IPS DF 4.7 (cell line): ENCODE results near the gene SUN1.
"Not testable (repeated sequence)": the region's sequence is repeated elsewhere in the genome, so short reads cannot be mapped to it uniquely, and the experiment has no call there.

ENCODE experiments used
- DNase-seq: peaks from one replicate; pipeline ENCODE4 v3.0.0-alpha.2; 2013; ENCODE audit warnings: low spot score; ENCODE audit errors: extremely low read depth

The SUN1 gene

DNA sequence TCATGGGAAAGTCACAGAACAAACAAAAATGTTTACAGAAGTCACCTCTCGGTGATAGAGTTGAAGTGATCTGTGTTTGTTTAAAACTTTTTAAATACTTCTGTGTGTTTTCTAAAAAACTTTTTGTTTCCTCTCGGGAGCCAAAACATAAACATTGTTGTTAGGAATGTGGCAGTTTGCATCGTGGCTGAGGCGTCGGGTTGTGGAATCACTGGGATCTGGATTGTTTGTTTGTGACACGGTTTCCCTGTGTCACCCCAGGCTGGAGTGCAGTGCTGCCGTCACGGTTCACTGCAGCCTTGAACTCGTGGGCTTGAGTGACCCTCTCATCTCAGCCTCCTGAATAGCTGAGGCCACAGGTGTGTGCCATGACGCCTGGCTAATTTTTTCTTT is 29.0 kb upstream of the SUN1 start:
- DNase-seq: no peak

DNA sequence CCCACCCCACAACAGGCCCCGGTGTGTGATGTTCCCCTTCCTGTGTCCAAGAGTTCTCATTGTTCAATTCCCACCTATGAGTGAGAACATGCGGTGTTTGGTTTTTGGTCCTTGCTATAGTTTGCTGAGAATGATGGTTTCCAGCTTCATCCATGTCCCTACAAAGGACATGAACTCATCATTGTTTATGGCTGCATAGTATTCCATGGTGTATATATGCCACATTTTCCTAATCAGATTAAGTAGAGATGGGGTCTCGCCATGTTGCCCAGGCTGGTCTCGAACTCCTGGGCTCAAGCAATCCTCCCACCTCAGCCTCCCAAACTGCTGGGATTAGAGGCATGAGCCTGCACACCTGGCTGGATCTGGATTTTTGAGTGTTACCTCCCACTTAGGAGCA is 28.5 kb upstream of the SUN1 start:
- not testable (repeated sequence) for DNase-seq

DNA sequence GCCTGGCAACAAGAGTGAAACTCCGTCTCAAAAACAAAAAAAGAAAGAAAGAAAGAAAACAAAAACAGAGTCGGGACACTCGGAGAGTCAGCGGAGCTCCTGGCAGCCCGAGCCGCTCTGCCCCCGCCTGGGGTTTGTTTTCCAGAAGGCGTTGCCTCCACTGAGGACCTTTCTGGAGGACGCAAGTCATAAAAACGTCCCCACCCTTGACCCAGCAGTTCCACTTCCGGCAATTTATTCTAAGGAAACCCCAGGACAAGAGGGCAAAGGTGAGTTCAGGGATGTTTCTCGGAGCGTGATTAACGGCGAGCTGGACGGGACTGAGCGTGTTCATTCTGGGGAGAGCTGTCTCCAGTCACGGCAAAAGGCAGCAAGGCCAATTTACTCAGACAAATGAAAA is 27.0 kb upstream of the SUN1 start:
- no peak for DNase-seq

DNA sequence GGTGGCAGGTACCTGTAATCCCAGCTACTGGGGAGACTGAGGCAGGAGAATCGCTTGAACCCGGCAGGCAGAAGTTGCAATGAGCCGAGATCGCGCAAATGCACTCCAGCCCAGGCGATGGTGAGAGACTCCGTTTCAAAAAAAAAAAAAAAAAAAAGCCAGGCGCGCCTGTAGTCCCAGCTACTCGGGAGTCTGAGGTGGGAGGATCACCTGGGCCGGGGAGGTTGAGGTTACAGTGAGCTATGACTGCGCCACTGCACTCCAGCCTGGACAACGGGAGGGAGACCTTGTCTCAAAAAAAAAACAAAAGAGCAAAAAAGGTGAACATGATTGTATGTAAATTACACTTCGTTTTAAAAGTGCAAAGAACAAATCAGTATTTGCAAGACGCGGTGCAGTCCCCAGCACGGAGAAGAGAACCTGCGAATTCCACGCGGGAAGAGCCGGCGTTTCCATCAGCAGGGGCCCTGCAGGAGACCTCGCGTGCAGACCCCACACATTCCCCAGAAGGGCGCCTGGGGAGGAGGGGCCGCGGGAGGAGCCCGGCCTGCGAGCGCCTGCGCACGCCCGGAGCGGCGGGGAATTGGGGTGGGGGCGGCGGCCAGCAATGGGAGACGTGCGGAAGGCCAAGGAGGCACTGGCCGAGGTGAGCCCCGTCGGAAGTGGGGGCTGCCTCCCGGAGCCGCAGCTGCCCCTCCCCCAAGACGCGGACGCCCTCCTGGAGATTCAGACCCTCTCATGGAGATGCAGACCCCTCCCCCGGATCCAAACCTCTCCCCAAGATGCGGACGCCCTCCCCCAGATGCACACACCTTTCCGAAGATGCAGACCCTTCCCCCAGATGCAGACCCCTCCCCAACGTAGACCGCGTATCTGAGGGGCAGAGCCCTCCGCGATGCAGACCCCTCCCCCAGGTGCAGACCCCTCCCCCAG is 16.7 kb upstream of the SUN1 start:
- DNase-seq: no peak

DNA sequence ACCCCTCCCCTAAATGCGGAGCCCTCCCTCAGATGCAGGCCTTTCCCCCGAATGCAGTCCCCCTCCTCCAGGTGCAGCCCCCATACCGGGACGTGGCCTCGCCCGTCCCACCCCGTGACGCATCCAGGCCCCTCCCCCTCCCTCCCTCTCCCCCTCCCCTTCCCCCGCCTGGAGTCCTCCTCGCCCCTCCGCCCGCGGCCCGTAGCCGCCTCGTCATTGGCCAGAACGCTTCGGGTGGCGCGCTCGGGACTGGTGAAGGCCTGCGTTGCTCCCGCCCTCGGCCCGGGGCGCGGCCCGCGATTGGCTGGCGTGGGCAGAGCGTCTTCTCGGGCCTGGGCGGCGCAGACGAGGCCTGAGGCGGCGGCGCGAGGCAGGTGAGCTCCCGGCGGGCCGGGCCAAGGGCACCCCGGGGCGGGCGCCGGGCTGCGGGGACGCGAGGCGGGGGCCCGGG is 16.0 kb upstream of the SUN1 start:
- no peak for DNase-seq

DNA sequence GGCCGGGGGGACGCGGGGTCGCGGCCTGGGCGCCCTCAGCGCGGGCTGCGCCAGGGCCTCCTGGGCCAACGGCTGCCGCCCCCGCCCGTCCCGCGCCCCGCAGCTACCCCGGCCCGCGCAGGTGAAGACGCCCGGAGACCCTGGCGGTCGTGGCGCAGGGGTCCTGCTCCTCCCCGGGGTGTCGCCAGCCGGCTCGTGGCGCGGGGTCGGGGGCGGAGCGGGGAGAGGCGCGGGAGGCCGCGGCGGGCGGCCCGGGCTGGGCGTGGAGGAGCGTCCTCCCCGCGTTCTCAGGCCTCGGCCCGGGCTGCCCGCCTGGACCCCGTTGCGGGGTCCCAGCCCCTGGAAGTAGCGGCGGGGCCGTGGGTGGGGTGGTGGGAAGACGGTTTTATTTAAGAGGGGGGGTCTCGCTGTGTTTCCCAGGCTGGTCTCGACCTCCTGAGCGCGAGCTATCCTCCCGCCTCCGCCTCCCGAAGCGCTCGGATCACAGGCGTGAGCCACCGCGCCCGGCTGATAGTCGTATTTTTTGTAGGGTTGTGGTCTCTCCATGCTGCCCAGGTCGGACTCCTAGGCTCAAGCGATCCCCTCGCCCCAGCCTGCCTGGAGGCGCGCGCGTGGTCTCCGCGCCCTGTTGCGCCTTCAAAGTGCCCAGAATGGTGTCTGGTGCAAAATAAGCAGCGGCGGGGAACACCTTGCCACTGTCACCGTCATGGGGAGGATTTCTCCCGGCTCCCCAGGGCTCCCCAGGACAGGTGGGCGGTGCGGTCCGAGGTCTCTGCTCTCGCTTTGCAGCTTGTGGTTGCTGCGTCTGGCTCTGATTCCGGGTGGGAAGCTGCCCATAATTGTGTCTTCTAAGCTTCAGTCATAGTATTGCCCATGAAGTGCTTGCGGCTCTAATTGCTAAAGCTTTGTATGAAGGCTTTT is 15.3 kb upstream of the SUN1 start:
- DNase-seq: no peak

DNA sequence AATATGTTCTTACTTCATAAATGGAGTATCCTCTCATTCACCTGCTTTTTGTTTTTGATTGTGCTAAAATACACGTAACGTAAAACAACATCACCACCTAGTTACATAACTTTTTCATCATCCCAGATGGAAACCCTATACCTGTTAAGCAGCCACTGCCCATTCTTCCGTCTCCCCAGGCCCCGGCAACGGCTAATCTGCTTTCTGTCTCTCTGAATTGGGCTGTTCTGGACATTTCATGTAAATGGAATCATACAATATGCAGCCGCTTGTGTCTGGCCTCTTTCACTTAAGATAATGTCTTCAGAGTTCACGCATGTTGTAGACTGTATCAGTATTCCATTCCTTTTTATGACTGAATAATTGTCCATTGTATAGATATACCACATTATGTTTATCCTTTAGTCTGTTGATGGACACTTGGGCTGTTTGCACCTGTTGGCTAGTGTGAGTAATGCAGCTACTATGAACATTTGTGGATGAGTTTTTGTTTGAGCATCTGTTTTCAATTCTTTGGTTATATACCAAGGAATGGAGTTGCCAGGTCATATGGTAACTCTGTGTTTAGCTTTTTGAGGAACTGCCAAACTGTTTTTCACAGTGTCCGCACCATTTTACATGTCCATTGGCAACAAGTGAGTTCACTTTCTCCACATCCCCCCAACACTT is 14.1 kb upstream of the SUN1 start:
- DNase-seq: no peak

DNA sequence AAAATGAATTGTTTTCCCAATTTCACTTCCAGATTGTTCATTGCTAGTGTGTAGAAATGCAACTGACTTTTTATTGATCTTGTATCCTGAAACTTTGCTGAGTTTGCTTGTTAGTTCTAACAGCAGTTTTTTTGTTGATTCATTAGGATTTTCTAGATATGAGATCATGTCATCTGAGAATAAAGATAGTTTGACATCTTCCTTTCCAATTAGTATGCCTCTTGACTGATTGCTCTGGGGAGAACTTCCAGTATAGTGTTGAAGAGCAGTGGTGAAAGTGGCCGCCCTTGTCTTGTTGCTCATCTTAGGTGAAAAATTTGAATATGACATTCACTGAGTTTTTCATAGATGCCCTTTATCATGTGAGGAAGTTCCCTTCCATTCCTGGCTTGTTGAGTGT is 11.9 kb upstream of the SUN1 start:
- no peak for DNase-seq

GRCh38 chr7:821688-822087 is 10.6 kb upstream of the SUN1 start:
- DNase-seq: no peak

DNA sequence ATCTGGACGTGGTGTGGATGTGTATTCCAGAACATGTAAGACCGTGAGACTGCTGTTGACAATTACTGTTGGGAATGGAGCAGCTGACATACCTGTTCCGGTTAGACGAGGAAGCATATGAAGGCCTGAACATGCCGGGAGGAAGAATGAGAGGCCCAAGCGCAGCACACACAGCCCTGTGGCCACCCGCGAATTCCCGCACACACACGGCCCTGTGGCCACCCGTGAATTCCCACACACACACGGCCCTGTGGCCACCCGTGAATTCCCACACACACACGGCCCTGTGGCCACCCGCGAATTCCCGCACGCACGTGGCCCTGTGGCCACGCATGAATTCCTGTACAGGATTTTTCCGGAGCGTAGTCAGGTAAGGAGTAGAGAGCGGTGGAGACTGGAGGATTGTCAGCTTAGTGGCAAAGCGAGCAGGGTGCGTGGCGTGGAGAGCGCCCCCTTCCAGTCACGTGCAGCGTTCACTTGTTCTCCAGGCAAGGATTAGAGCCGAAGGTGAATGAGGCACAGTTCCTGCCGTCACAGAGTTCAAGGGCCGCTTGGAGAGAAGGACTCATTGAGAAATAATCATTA is 9.5 kb upstream of the SUN1 start:
- DNase-seq: no peak

GRCh38 chr7:823649-824048 is 8.6 kb upstream of the SUN1 start:
- DNase-seq: no peak

- no peak for DNase-seq
These were observed 8.2 kb upstream of the SUN1 start for GRCh38 chr7:824081-824480.

DNA sequence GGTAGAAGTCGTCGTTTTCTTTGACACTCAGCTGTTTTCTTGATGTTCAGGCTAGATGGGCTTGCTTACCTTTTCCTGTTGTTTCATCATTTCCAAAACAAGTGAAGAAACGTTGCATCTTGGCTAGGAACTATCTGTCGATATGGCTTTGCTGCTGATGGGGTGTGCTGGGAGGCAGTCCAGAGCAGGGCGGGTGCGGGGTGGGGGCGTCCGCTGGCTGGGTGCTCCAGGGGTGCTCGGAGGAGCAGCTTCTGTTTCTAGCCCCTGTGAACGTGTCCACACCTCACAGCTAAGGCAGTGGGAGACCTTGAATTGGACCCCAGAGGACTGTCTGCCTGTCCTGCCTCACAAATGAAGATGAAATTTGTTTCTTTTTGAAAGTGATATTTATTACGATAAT is 7.6 kb upstream of the SUN1 start:
- DNase-seq: no peak

DNA sequence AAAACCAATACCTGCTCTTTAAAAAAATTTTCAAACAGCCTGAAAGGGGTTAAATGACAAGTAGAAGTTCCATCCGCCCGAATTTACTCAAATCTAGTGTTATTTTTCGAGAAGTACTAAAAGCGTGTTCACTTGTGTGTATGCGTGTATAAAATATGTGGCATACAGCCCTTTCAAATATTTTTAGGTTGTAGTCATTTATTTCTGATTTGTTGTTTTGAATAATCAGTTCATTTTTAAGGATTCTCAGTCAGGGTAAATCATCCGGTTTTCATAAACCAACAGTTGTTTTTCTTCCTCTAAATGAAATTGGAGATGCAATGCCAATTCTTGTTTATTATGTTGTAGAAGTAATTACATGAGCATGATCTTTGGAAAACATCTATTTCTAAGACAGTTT is 6.9 kb upstream of the SUN1 start:
- no peak for DNase-seq

DNA sequence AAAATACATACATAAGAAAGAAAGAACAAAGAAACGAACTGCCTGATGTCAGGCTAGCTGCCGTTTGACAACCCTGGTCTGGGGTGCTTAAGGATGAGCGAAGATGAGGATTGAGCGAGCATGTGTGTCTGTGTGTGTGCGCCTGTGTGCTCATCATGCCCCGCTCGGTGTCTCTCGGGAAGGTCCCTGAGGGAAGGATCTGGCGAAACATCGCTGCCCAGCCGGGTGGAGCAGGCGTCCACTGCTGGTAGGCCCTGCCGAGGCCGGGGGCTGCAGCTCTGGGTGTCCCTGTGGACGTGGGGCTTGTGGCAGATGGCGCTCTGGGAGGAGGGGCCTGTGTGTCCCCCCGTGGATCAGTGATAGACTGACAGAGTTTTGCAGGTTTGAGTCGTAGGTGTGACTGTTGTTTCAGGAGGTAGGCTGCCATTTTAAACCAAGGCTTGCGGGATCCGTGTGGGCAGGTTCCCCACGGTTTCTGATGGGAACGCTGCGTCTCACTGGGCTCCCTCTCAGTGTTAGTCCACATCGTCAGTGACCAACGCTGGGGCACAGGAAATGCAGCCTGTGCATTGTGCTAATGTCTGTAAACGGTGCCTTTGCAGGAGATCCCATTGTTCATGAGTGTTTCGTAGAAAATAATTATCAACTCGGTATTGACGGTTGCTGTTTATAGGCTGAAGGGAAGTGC is 5.9 kb upstream of the SUN1 start:
- DNase-seq: no peak

- no peak for DNase-seq
These were observed 3.3 kb upstream of the SUN1 start for GRCh38 chr7:828793-829561.

GRCh38 chr7:830069-830468 is 2.2 kb upstream of the SUN1 start:
- DNase-seq: no peak

GRCh38 chr7:831596-832166 is 595 bp upstream of the SUN1 start:
- DNase-seq: no peak

DNA sequence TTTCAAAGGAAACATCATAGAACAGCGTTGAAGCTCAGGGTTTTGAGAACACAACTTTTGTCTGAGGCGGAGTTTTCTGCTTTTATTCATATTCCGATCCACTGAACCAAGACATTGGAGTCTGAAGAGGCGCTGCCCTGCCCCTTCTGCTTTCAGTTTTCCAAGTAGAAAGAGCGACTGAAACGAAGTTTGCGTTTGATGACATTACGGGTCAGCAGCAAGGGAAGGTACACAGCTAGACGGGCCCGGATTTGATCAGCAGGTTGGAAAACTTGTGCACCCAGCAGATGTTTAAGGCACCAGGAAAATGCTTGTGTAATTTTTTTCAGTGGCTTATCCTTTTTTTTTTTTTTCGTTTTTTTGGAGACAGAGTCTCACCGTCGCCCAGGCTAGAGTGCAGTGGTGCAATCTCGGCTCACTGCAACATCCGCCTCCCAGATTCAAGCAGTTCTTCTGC is 720 bp downstream of the SUN1 start:
- no peak for DNase-seq
